A549 (cell line): ENCODE data around the gene CS. TPM values are rescaled to one million over a fixed set of nuclear protein-coding genes. Genes with fewer than 3 reads are reported as not detected.
"Not testable (repeated sequence)": the region's sequence is repeated elsewhere in the genome, so short reads cannot be mapped to it uniquely, and the experiment has no call there.

Source experiments
- ATAC-seq, 2 experiments: fragments of 200-7000 bp in 1 of 2; fragments of >200 bp in 1 of 2; cut with Nextera tagmentation in 1 of 2; cut with Tn5 transposase in 1 of 2; 3 replicates each; pipeline versions ENCODE4 v1.8.0 to v1.9.1; 2018 to 2020; ENCODE audit warnings: mild to moderate bottlenecking in 1 of 2, moderate library complexity in 1 of 2
- CTCF ChIA-PET: fragments of 300-600 bp; sonication (Branson Sonifier 250); formaldehyde crosslinking; extraction: SDS; loops from one replicate; lab custom pipeline; 2021; ENCODE audit warnings: antibody characterized with exemption, inconsistent platforms; lab: Yijun Ruan, JAX
- POLR2A ChIA-PET: fragments of 350-600 bp; formaldehyde crosslinking; extraction: SDS; loops from one replicate; lab custom pipeline; 2021; ENCODE audit warnings: antibody characterized with exemption, inconsistent platforms; lab: Yijun Ruan, JAX
- DNase-seq, 2 experiments: peaks; one replicate each; pipeline versions ENCODE4 v3.0.0 to v3.0.0-alpha.2; 2011 to 2016; ENCODE audit warnings: low read depth in 1 of 2, low spot score in 1 of 2
- FAIRE-seq: peaks from 2 replicates; lab custom pipeline; 2011; peaks lifted over from hg19 to GRCh38; lab: Jason Lieb, UNC
- H3K27ac ChIP-seq, 2 experiments: fragments of >200 bp; sonication (Bioruptor Twin); formaldehyde crosslinking; 3 replicates each; pipeline ENCODE4 v1.5.1; 2016 to 2017
- H3K4me1 ChIP-seq: fragments of >200 bp; sonication (Bioruptor Twin); formaldehyde crosslinking; 3 replicates; pipeline ENCODE4 v1.6.1; 2016
- H3K4me2 ChIP-seq: fragments of >200 bp; sonication (Bioruptor Twin); formaldehyde crosslinking; 3 replicates; pipeline ENCODE4 v1.6.1; 2016
- H3K4me3 ChIP-seq: fragments of >200 bp; sonication (Bioruptor Twin); formaldehyde crosslinking; 3 replicates; pipeline ENCODE4 v1.5.1; 2016
- H3K9me3 ChIP-seq: fragments of >200 bp; sonication (Bioruptor Twin); formaldehyde crosslinking; 3 replicates; pipeline ENCODE4 v1.6.1; 2016
- BCL3 ChIP-seq: fragments of >200 bp; sonication (Bioruptor Twin); formaldehyde crosslinking; IDR thresholded peaks from 3 replicates; pipeline ENCODE4 v1.6.1; 2016
- CTCF ChIP-seq: fragments of >200 bp; sonication (Bioruptor Twin); formaldehyde crosslinking; IDR thresholded peaks from 3 replicates; pipeline ENCODE4 v1.5.1; 2016
- FOXS1 ChIP-seq: fragments of 250-450 bp; sonication (Bioruptor Pico); IDR thresholded peaks from 2 replicates; pipeline ENCODE4 v1.5.0; 2020; ENCODE audit warnings: mild to moderate bottlenecking, moderate library complexity
- GATA3 ChIP-seq: IDR thresholded peaks from 2 replicates; pipeline ENCODE4 v1.6.1; 2012; ENCODE audit warnings: borderline replicate concordance
- HES2 ChIP-seq: fragments of >200 bp; sonication (Bioruptor Twin); formaldehyde crosslinking; IDR thresholded peaks from 2 replicates; pipeline ENCODE4 v1.6.1; 2016
- HMGXB4 ChIP-seq: fragments of 250-450 bp; sonication (Bioruptor Pico); IDR thresholded peaks from 2 replicates; pipeline ENCODE4 v1.5.0; 2021; ENCODE audit warnings: mild to moderate bottlenecking, moderate library complexity, borderline replicate concordance
- JUNB ChIP-seq: fragments of >200 bp; sonication (Bioruptor Twin); formaldehyde crosslinking; IDR thresholded peaks from 2 replicates; pipeline ENCODE4 v1.6.1; 2016
- MAX ChIP-seq: IDR thresholded peaks from 2 replicates; pipeline ENCODE4 v1.6.1; 2012
- RAD21 ChIP-seq, 2 experiments: fragments of >200 bp in 1 of 2; sonication (Bioruptor Twin) in 1 of 2; formaldehyde crosslinking in 1 of 2; IDR thresholded peaks in 1 of 2; conservative IDR thresholded peaks in 1 of 2; 2 replicates in 1 of 2; 3 replicates in 1 of 2; pipeline ENCODE4 v1.6.1; 2012 to 2018; ENCODE audit warnings: inconsistent platforms in 1 of 2
- RFX5 ChIP-seq: fragments of 450-650 bp; IDR thresholded peaks from 2 replicates; pipeline ENCODE4 v1.7.1; 2014; ENCODE audit warnings: antibody characterized with exemption, mild to moderate bottlenecking, moderate library complexity
- TFCP2L1 ChIP-seq: fragments of 250-450 bp; sonication (Bioruptor Pico); IDR thresholded peaks from 2 replicates; pipeline ENCODE4 v1.5.0; 2021; ENCODE audit warnings: mild to moderate bottlenecking
- ZNF302 ChIP-seq: fragments of 250-450 bp; sonication (Bioruptor Pico); IDR thresholded peaks from 2 replicates; pipeline ENCODE4 v1.9.0; 2021; ENCODE audit warnings: inconsistent platforms, mild to moderate bottlenecking, moderate library complexity
- WGBS: methylation state at CpG from one replicate; pipeline ENCODE4 v1.1.6; 2017; ENCODE audit errors: missing lambda C conversion rate; 5-methylcytosine and 5-hydroxymethylcytosine counted together
- polyA plus RNA-seq, 4 experiments: library from polyadenylated mRNA; depleted of rRNA in 3 of 4; stranded (reverse); fragments of >200 nt; fragmentation: RNase III in 1 of 4; extraction: RNeasy Plus Mini Kit Qiagen cat#74134 plus additional on column Dnase treatment in 1 of 4; gene quantifications; 2 replicates in 3 of 4; 3 replicates in 1 of 4; pipeline ENCODE4 v1.2.3, GENCODE V29; 2011 to 2017

Gene CS
- polyA plus RNA-seq, 2 of the 4 experiments (the other 2 are of a cell fraction) = 146 to 223 TPM

GRCh38 chr12:56348776-56349175 is 48.6 kb upstream of the CS start:
- ATAC-seq (no peak), FAIRE-seq (no peak), DNase-seq (no peak)
- no peak overlapping the region for H3K27ac ChIP-seq
- H3K4me2 ChIP-seq = no peak overlapping the region
- H3K4me3 ChIP-seq = no peak overlapping the region
- no peaks in the 10 kb centered on the region for H3K4me1 ChIP-seq
- TF ChIP-seq HES2 = no peak
- TF ChIP-seq TFCP2L1 (CRISPR knock-in tag) = no peak
- no peak for TF ChIP-seq CTCF
- no peak for TF ChIP-seq ZNF302 (CRISPR knock-in tag)
- TF ChIP-seq BCL3 = no peak
- no peak for TF ChIP-seq FOXS1 (CRISPR knock-in tag)
- TF ChIP-seq JUNB = no peak
- TF ChIP-seq GATA3 = no peak
- WGBS = 88% methylated on average over 5 of the region's 5 CpGs
- POLR2A ChIA-PET = no interaction called here
- H3K9me3 ChIP-seq = no peaks in the 10 kb centered on the region
- CTCF ChIA-PET = interaction anchor here (1.0 to 2.0 kb wide), 3 partner anchors 11 to 1234 kb away, joined by 3 to 8 read pairs (median 3); partner anchors contain the start of gene STAT2

GRCh38 chr12:56347255-56347654 is 47.1 kb upstream of the CS start:
- FAIRE-seq, H3K4me3 ChIP-seq, DNase-seq, H3K4me1 ChIP-seq, H3K4me2 ChIP-seq, H3K9me3 ChIP-seq, H3K27ac ChIP-seq, ATAC-seq, CTCF ChIA-PET: not testable (repeated sequence)
- WGBS = 82% methylated on average over 9 of the region's 9 CpGs
- POLR2A ChIA-PET = interaction anchor here (0.6 kb wide), 1 partner anchor 73 kb away, joined by 6 read pairs; no protein-coding TSS in a partner anchor

- WGBS = 72% methylated on average over 7 of the region's 7 CpGs
- DNase-seq (peak in 1 of 2 experiments; percentile 40), ATAC-seq (peak; percentile 54 to 77; a peak in 4 of 6 replicates), FAIRE-seq (no peak)
- Histone ChIP-seq H3K9me3 (no peaks in the 10 kb centered on the region), H3K4me1 (no peaks in the 10 kb centered on the region), H3K4me2 (no peak overlapping the region), H3K4me3 (no peak overlapping the region), H3K27ac (no peak overlapping the region)
- POLR2A ChIA-PET = no interaction called here
- CTCF ChIA-PET = interaction anchor here (0.6 to 1.2 kb wide), 3 partner anchors 9 to 14 kb away, joined by 4 to 5 read pairs (median 4); no protein-coding TSS in a partner anchor
- 0 out of 5 replicates have a peak, but pooled peaks of 1 of the 2 experiments have one; percentile 31 for TF ChIP-seq RAD21 (conservative IDR thresholded peaks at IDR 0.05 in 1 of 2, IDR thresholded peaks at IDR 0.05 in 1 of 2)
- TF ChIP-seq RFX5 = no peak
Observed at GRCh38 chr12:56346675-56347074, 46.5 kb upstream of the CS start.

GRCh38 chr12:56342290-56342689 is 42.2 kb upstream of the CS start:
- H3K4me1 ChIP-seq, ATAC-seq: not testable (repeated sequence)
- POLR2A ChIA-PET = interaction anchor here (1.4 kb wide), 1 partner anchor 9 kb away, joined by 3 read pairs; no protein-coding TSS in a partner anchor

GRCh38 chr12:56341616-56342015 is 41.5 kb upstream of the CS start:
- no peak for FAIRE-seq

More at GRCh38 chr12:56342290-56342689, 42.2 kb upstream of the CS start:
- H3K9me3 ChIP-seq, FAIRE-seq, DNase-seq, H3K4me2 ChIP-seq, H3K4me3 ChIP-seq, H3K27ac ChIP-seq: not testable (repeated sequence)
- 94% methylated on average over 2 of the region's 2 CpGs for WGBS
- CTCF ChIA-PET = interaction anchor here (0.7 to 0.8 kb wide), 2 partner anchors 76 to 136 kb away, joined by 3 read pairs; no protein-coding TSS in a partner anchor

More at GRCh38 chr12:56341616-56342015, 41.5 kb upstream of the CS start:
- no peak for TF ChIP-seq TFCP2L1 (CRISPR knock-in tag)
- no peak for TF ChIP-seq HMGXB4 (CRISPR knock-in tag)
- no peak for TF ChIP-seq CTCF
- TF ChIP-seq MAX = no peak
- TF ChIP-seq, all 56 proteins: peak for 0
- WGBS = 26% methylated on average over 1 of the region's 1 CpG
- Histone ChIP-seq H3K4me1 (0 out of 3 replicates have a peak, but pooled peaks cover 3% of the 10 kb centered on the region), H3K4me2 (no peak overlapping the region), H3K4me3 (no peak overlapping the region), H3K9me3 (no peaks in the 10 kb centered on the region), H3K27ac (no peak overlapping the region)
- ATAC-seq = no peak
- ChIA-PET CTCF (interaction anchor here (0.5 to 0.8 kb wide), 2 partner anchors 76 to 226 kb away, joined by 3 to 4 read pairs; no protein-coding TSS in a partner anchor), POLR2A (interaction anchor here (0.5 to 1.4 kb wide), 2 partner anchors 8 to 180 kb away, joined by 3 to 4 read pairs; partner anchors contain the start of gene RBMS2)
- DNase-seq = no peak
